Measurements from ENCODE around the gene CEACAM1.

CEACAM1 gene

GRCh38 chr19:42479736-42480135 is 48.5 kb downstream of the CEACAM1 start:
- H3K4me3 ChIP-seq (ENCODE audit: low read depth, low read length): no peak overlapping the region
- no peak for TF ChIP-seq MYC (IDR thresholded peaks at IDR 0.05; ENCODE audit: low read depth, low read length)
- TF ChIP-seq POLR2A (IDR thresholded peaks at IDR 0.05; ENCODE audit: extremely low read depth, insufficient read length): no peak
- no peak for TF ChIP-seq CTCF (IDR thresholded peaks at IDR 0.05; ENCODE audit: low read depth, low read length)
- TF ChIP-seq MAX (IDR thresholded peaks at IDR 0.05; ENCODE audit: low read depth, low read length): no peak
- no peak for DNase-seq (ENCODE audit: low read depth)

GRCh38 chr19:42478765-42479311 is 49.4 kb downstream of the CEACAM1 start:
- no peak for DNase-seq (ENCODE audit: low read depth)
- TF ChIP-seq CTCF (IDR thresholded peaks at IDR 0.05; ENCODE audit: low read depth, low read length): no peak
- TF ChIP-seq MYC (IDR thresholded peaks at IDR 0.05; ENCODE audit: low read depth, low read length): no peak
- no peak for TF ChIP-seq MAX (IDR thresholded peaks at IDR 0.05; ENCODE audit: low read depth, low read length)
- TF ChIP-seq POLR2A (IDR thresholded peaks at IDR 0.05; ENCODE audit: extremely low read depth, insufficient read length): no peak
- no peak overlapping the region for H3K4me3 ChIP-seq (ENCODE audit: low read depth, low read length)

- no peak for DNase-seq (ENCODE audit: low read depth)
- TF ChIP-seq POLR2A (IDR thresholded peaks at IDR 0.05; ENCODE audit: extremely low read depth, insufficient read length) (no peak), MYC (IDR thresholded peaks at IDR 0.05; ENCODE audit: low read depth, low read length) (no peak), MAX (IDR thresholded peaks at IDR 0.05; ENCODE audit: low read depth, low read length) (no peak), CTCF (IDR thresholded peaks at IDR 0.05; ENCODE audit: low read depth, low read length) (no peak)
Observed at GRCh38 chr19:42477933-42478332, 50.3 kb downstream of the CEACAM1 start.

GRCh38 chr19:42477117-42477516 is 51.2 kb downstream of the CEACAM1 start:
- H3K4me3 ChIP-seq (ENCODE audit: low read depth, low read length): no peak overlapping the region
- TF ChIP-seq POLR2A (IDR thresholded peaks at IDR 0.05; ENCODE audit: extremely low read depth, insufficient read length) (no peak), CTCF (IDR thresholded peaks at IDR 0.05; ENCODE audit: low read depth, low read length) (no peak), MYC (IDR thresholded peaks at IDR 0.05; ENCODE audit: low read depth, low read length) (no peak), MAX (IDR thresholded peaks at IDR 0.05; ENCODE audit: low read depth, low read length) (no peak)
- no peak for DNase-seq (ENCODE audit: low read depth)

More at GRCh38 chr19:42477933-42478332, 50.3 kb downstream of the CEACAM1 start:
- no peak overlapping the region for H3K4me3 ChIP-seq (ENCODE audit: low read depth, low read length)

GRCh38 chr19:42475366-42475765 is 52.9 kb downstream of the CEACAM1 start:
- DNase-seq (ENCODE audit: low read depth): no peak
- no peak overlapping the region for H3K4me3 ChIP-seq (ENCODE audit: low read depth, low read length)
- no peak for TF ChIP-seq POLR2A (IDR thresholded peaks at IDR 0.05; ENCODE audit: extremely low read depth, insufficient read length)
- no peak for TF ChIP-seq CTCF (IDR thresholded peaks at IDR 0.05; ENCODE audit: low read depth, low read length)
- no peak for TF ChIP-seq MAX (IDR thresholded peaks at IDR 0.05; ENCODE audit: low read depth, low read length)
- no peak for TF ChIP-seq MYC (IDR thresholded peaks at IDR 0.05; ENCODE audit: low read depth, low read length)

Measured in NB4 (cell line).